ENCODE measurements around the gene NT5C1B.

DNA sequence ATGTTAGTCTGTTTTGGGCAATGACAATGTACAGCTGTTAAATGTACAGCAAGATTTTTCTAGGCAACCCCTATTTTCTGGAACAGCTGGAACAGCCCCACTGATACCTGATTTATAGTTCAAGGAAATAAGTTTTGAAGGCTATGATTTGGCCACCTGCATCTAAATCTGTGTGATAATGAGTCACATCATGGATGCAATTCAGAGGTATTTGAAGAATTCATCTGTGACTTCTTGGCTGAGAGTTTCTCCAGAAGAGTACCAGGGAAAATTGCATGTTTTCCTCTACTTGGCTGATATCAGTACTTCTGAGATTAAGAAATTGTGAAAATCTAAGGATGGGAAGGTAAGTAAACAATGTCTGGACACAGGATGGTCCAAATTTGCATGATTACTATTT, 40.7 kb upstream of the NT5C1B start:
- TF ChIP-seq POLR2A (IDR thresholded peaks at IDR 0.05; ENCODE audit: low read depth, low read length) (no peak), TAF1 (IDR thresholded peaks at IDR 0.05; ENCODE audit: low read depth, low read length) (no peak), POLR2AphosphoS5 (IDR thresholded peaks at IDR 0.05; ENCODE audit: low read depth, low read length) (no peak), SPI1 (IDR thresholded peaks at IDR 0.05; ENCODE audit: low read depth, low read length) (no peak)
